Left hindlimb (tissue), 1 donor: ENCODE results near the gene CLEC1A.
A peak's percentile ranks its signal among the peaks of the same experiment; 100 is the strongest.

Source experiments
- DNase-seq: peaks from one replicate; pipeline ENCODE4 v3.0.0-alpha.2; 2018

Gene CLEC1A

DNA sequence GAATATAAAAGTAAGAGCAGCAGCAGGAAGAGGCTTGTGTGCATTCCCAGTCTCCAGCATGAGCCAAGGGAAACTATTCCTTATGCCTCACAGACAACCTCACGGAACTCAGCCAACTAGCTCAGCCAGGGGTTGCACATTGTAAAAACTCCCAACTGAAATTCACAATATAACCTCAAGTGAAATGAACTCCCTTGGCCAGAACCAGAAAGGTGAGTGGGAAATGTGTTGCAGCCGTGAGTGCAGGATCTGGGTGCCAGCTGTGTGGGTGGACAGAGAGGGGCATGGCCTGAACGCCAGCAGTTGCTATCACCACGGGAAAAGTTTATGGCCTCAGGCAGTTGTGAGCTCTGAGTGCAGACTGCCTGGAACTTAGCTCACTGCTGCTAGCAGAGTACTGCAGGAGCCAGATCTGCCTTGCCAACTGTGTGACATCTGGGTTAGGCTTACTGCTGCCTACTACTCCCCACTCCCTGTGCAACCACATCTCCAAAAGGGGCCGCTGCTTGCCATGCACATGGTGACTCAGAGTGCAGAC is 2.3 kb upstream of the CLEC1A start:
- peak; percentile 76 for DNase-seq

- DNase-seq = no peak
These were observed 1.3 kb downstream of the CLEC1A start for GRCh38 chr12:10097521-10097920.

DNA sequence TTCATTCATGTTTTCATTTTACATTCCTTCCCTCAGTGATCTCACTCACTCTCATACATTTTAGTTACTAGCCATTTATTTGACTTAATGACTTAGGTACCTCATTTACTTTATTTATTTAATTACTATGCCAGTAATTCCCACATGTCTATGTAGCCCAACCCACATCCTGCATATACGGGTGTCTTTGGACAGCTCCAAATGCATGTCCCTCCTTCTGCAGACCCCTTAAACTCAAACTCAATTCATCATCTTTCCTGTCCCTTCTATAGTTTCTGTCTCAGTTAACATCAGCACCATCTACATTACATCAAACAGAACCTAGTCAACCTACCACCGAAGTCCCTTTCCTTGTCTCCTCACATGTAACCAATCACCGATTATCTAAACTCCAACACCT is 2.8 kb downstream of the CLEC1A start:
- DNase-seq = no peak

GRCh38 chr12:10094646-10095395 is 4.0 kb downstream of the CLEC1A start:
- no peak for DNase-seq

DNA sequence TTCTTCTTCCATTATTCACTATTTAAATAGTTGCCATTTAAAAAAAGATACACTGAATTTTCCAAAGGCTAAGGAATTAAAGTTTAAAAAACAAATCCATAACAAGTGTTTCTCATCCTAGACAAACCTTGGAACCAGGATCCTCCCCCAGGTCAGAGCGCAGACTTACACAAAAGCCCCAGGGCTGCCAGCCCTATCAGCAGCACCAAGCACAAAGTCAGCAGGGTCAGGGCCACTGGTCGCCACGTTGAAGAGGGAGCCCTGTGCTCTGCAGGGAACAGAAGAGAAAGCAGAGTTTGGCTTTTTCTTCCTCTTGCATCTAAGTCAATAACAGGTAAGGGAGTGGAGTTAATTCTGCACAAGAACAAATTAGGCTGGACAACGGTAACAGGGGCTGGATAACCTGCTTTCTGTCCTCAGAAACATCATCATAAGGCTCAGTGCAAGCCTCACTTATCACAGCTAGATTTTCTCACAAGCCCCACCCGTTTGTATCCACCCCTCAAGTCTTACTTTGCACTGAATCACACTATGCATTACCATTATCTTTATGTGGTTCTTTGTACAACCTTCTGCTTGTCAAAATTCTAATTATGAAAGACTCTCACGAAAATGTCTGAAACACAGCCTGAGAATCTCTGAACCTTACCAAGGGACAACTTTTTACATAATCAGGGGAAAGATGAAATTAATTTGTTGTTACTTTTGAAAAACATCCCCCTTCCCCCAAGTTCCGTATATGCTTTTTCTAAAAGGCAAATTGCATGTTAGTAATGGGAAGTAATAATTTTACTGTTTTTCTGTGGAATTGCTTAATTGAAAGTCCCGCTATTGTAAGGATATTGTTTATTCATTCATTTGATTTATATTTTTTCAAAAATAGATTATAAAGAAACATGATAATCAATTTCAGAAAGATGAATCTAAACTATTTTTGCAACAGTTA is 9.6 kb downstream of the CLEC1A start:
- DNase-seq = no peak

- no peak for DNase-seq
These were observed 10.8 kb downstream of the CLEC1A start for GRCh38 chr12:10088031-10088430.

DNA sequence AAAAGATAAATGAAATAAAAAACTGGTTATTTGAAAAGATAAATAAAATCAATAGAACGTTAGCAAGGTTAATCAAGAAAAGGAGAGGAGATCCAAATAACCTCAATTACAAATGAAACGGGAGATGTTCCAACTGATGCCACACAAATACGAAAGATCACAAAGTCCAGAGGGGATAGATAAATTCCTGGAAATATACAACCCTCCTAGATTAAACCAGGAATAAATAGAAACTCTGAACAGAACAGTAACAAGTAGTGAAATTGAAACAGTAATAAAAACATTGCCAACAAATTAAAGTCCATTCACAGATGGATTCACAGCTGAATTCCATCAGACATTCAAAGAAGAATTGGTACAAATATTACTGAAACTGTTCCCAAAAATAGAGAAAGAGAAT is 12.4 kb downstream of the CLEC1A start:
- DNase-seq = no peak

- no peak for DNase-seq
These were observed 14.1 kb downstream of the CLEC1A start for GRCh38 chr12:10084733-10085132.

GRCh38 chr12:10082117-10082874 is 16.5 kb downstream of the CLEC1A start:
- DNase-seq = no peak

DNA sequence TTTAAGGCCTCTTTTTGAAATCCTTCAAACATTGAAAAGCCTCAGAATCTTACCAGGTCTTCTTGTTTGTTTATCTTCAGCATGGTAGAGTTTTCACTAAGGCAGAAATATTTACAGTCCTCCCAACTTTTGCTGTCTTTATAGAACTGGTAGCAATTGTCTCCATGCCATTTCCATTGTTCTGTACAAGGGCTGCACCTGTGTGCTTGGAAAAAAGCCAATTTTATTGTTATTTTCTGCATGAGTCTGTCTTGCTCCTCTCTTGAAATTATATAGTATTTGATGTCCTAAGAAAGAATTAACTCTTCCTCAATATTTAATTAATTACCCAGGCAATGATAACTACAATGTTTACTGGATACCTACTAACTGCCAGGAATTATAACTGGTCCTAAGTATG is 23.3 kb downstream of the CLEC1A start:
- DNase-seq = no peak

DNA sequence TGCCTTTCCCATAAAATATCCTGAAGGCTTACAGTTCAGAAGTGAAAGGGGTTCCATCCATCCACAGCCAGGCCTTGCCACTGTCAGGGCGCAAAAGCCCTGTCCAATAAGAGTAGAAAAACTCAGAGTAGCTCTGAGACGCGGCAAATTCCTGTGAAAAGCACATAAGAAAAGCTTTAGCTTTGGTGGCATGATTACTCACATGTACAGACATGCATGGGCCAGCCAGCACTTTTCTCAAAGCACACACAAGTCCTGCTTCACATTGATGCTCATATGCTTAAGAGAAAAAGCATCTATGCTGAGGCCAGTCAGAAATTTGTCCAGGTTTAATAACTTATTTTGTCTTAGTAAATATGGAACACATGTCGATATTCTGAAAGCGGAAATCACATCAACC is 25.5 kb downstream of the CLEC1A start:
- no peak for DNase-seq

- no peak for DNase-seq
These were observed 26.7 kb downstream of the CLEC1A start for GRCh38 chr12:10072131-10072530.

GRCh38 chr12:10070380-10070779 is 28.4 kb downstream of the CLEC1A start:
- no peak for DNase-seq

GRCh38 chr12:10069976-10070375 is 28.8 kb downstream of the CLEC1A start:
- DNase-seq = no peak

- DNase-seq = no peak
These were observed 29.7 kb downstream of the CLEC1A start for GRCh38 chr12:10069099-10069498.

DNA sequence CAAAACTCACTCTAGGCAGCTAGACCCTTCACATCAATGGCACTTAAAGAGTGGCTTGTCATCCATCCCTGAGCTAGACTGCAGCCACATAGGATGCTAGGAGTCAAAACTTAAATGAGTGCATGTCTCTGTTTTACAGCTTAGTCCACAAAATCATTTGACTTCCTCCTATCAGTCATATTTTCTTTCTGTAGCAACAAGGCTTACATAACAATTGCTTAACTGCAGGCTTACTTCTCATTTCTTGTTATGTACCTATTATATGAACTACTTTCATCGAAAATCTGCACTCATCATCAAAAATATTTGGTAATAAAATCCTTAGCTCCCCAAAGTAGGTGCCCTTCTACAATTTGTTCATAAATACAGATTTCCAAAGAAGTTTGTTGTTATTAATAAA is 30.1 kb downstream of the CLEC1A start:
- no peak for DNase-seq

DNA sequence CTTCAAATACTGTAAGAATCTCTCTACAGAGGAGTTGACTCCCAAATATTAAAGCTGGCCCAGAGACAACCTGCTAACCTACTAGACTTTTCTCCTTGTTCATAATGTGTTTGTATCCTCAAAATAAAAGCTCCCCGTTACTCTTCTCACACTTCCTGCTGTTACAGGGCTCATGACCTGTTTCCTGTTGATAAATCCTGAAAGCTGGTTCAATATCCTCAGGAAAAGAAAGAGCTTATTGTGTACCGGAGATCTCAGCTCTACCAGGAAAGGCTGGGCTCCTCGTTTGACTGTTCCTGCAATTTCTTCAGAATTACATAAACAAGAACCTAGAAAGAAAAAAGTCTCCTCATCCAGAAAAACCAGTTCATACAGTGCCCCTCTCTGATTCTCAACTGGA is 30.8 kb downstream of the CLEC1A start:
- no peak for DNase-seq

DNA sequence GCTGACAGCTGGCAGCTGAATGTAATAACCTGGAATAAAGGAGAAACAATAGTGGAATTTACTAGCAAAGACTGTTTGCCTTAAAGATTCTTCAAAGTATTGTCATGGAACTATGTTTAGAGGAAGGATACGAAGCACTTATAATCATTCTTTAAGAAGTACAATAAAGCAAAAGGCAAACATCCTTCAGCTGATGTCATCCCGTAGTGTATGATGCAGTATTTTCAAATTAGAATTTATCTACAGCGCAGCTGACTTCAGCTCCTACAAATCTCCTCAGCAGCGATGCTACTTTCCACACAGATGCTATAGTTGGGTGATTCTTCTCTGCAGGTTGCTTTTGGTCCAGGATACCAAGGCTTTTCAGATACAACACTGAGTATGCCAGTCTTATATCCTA is 31.5 kb downstream of the CLEC1A start:
- DNase-seq = no peak

DNA sequence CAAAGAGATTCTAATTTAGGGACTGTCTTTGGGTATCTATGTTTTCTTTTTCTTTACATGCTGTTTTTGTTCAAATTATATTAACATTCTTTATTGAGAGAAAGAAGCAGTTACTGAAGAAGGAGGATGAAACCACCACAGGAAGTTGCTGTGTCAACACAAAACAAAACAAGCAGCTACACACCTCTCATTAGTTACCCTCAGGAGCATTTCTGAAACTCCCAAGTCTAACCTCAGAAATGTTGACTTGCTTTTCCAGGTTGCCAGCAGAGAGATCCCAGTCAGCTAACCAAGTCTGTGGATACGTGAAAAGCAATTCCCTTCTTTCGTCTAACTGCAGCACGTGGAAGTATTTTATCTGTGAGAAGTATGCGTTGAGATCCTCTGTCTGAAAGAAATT is 33.5 kb downstream of the CLEC1A start:
- DNase-seq = no peak

DNA sequence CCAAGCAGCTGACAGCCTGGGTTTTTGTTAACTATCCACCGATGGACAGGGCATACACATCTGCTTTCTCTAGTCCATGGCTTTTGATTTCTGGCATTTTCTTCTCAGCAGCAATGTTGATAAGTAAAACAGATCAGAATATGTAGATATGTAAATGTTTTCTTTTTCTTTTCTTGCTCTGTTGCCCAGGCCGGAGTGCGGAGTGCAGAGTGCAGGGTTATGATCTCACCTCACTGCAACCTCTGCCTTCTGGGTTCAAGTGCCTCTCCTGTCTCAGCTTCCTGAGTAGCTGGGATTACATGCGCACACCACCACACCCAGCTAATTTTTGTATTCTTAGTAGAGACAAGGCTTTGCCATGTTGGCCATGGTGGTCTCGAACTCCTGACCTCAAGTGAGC is 40.4 kb downstream of the CLEC1A start:
- DNase-seq = no peak

DNA sequence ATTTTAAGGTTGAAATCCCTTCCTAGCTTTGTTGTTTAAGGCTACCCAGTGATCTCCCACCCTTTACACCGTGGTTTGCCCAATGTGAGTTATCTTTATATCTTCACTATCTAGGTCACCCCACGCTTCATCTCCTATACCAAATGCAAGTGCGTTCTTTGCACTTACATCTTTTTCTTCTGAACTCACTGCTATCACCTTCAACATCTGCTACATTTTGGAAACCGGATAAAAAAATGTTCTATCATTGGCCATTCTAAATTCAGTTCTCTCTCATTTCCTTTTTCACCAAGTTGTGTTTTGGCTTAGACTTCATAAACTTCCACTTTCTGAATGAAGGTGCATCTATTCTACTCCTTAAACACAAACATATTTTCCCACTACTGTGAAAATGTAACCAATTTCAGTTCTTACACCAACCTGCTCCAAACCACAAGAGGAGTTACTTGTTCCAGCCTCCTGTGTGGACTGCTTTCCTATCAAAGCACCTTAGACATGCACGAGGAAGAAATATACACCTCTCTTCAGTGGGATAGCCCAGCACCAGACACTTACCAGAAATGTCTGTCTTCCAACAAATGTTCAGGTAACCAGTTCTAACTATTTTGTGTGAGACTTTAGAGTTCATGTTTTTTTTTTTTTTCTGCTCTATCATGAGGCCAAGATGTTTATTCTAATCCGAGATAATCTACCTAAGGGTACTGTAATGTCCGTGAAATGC is 46.4 kb downstream of the CLEC1A start:
- DNase-seq = no peak

DNA sequence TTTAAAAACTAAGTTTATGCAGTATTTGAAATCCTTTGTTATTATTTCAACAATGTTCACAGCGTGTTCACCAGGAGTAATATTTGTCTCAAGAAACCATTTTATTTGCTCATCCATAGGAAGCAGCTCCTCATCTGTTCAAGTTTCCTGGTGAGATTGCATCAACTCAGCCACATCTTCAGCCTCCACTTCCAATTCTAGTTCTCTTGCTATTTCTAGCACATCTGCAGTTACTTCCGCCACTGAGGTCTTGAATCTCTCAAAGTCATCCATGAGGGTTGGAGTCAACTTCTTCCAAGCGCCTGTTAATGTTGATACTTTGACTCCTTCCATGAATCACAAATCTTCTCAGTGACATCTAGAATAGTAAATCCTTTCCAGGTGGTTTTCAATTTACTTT is 50.3 kb downstream of the CLEC1A start:
- DNase-seq = no peak
